Hematopoietic multipotent progenitor cell treated with erythropoietin and hydrocortisone succinate and interleukin-3 and kit ligand, for 6 days (in vitro differentiated cells): ENCODE results near the gene RHOH.

Experiments
- DNase-seq: peaks from one replicate; pipeline ENCODE4 v3.0.0-alpha.2; 2015

The RHOH gene

GRCh38 chr4:40238700-40239548 is 42.1 kb downstream of the RHOH start:
- DNase-seq: peak; percentile 76

- DNase-seq: no peak
These were observed 43.3 kb downstream of the RHOH start for GRCh38 chr4:40240040-40240653.

GRCh38 chr4:40241026-40241425 is 44.2 kb downstream of the RHOH start:
- DNase-seq: no peak

- no peak for DNase-seq
These were observed 45.1 kb downstream of the RHOH start for GRCh38 chr4:40241941-40242340.

GRCh38 chr4:40243386-40243948 is 46.6 kb downstream of the RHOH start:
- DNase-seq: no peak

- no peak for DNase-seq
These were observed 47.8 kb downstream of the RHOH start for GRCh38 chr4:40244606-40245005.

GRCh38 chr4:40245550-40245949 is 48.7 kb downstream of the RHOH start:
- DNase-seq: no peak

- DNase-seq: no peak
These were observed 49.4 kb downstream of the RHOH start for GRCh38 chr4:40246011-40246900.

- DNase-seq: no peak
These were observed 50.1 kb downstream of the RHOH start for GRCh38 chr4:40246938-40247337.

- no peak for DNase-seq
These were observed 50.5 kb downstream of the RHOH start for GRCh38 chr4:40247350-40247749.

- no peak for DNase-seq
These were observed 54.5 kb downstream of the RHOH start for GRCh38 chr4:40251366-40251765.

- DNase-seq: no peak
These were observed 57.1 kb downstream of the RHOH start for GRCh38 chr4:40253906-40254305.

GRCh38 chr4:40254608-40255392 is 58.0 kb downstream of the RHOH start:
- no peak for DNase-seq

- no peak for DNase-seq
These were observed 58.8 kb downstream of the RHOH start for GRCh38 chr4:40255393-40256281.

- no peak for DNase-seq
These were observed 59.5 kb downstream of the RHOH start for GRCh38 chr4:40256329-40256728.

- DNase-seq: no peak
These were observed 60.0 kb downstream of the RHOH start for GRCh38 chr4:40256817-40257216.

GRCh38 chr4:40258627-40259026 is 61.8 kb downstream of the RHOH start:
- no peak for DNase-seq

- DNase-seq: no peak
These were observed 64.6 kb downstream of the RHOH start for GRCh38 chr4:40261231-40262076.

GRCh38 chr4:40262077-40262528 is 65.3 kb downstream of the RHOH start:
- DNase-seq: no peak

- DNase-seq: no peak
These were observed 66.0 kb downstream of the RHOH start for GRCh38 chr4:40262861-40263260.
